Mesothelial cell of epicardium (in vitro differentiated cells): ENCODE data around the gene SLC38A11. TPM values are rescaled to one million over a fixed set of nuclear protein-coding genes. Genes with fewer than 3 reads are reported as not detected.

Experiments
- DNase-seq, 2 experiments: peaks; one replicate each; pipeline ENCODE4 v3.0.0; 2021; ENCODE audit warnings: low spot score in 2 of 2; ENCODE audit not compliant: unreplicated experiment in 2 of 2
- H3K27ac Mint-ChIP-seq: 2 replicates; pipeline ENCODE4 v1.8.0; 2021; ENCODE audit warnings: mixed read lengths
- H3K27me3 Mint-ChIP-seq: 2 replicates; pipeline ENCODE4 v1.8.0; 2021; ENCODE audit warnings: low read depth, mixed read lengths
- H3K36me3 Mint-ChIP-seq: 2 replicates; pipeline ENCODE4 v1.8.0; 2021; ENCODE audit warnings: mixed read lengths
- H3K4me1 Mint-ChIP-seq: 2 replicates; pipeline ENCODE4 v1.8.0; 2021; ENCODE audit warnings: mixed read lengths
- H3K4me3 Mint-ChIP-seq: 2 replicates; pipeline ENCODE4 v1.8.0; 2021; ENCODE audit warnings: mild to moderate bottlenecking, moderate library complexity, mixed read lengths
- H3K9me3 Mint-ChIP-seq: 2 replicates; pipeline ENCODE4 v1.8.0; 2021; ENCODE audit warnings: mixed read lengths
- CTCF ChIP-seq: fragments of 200-600 bp; sonication (generic); IDR thresholded peaks from one replicate; pipeline ENCODE4 v1.5.0; 2021; ENCODE audit warnings: antibody characterized with exemption; ENCODE audit not compliant: unreplicated experiment
- total RNA-seq: library from RNA; stranded (reverse); gene quantifications from 3 replicates; pipeline ENCODE4 v1.2.1, GENCODE V29; 2021

The SLC38A11 gene
- total RNA-seq, 1 donor from 2014 or later: 0.54 TPM

- Mint-ChIP-seq H3K36me3 (no peaks in the 10 kb centered on the region), H3K4me3 (no peak overlapping the region), H3K9me3 (no peaks in the 10 kb centered on the region), H3K27me3 (no peaks in the 10 kb centered on the region), H3K4me1 (peaks cover 59% of the 10 kb centered on the region), H3K27ac (peak overlapping the region; percentile 84)
- TF ChIP-seq CTCF: no peak
- no peak for DNase-seq
These were observed 108.0 kb downstream of the SLC38A11 start for GRCh38 chr2:164847291-164847690.

- no peaks in the 10 kb centered on the region for H3K27me3 Mint-ChIP-seq
- no peak overlapping the region for H3K4me3 Mint-ChIP-seq
- no peak for TF ChIP-seq CTCF
- no peak for DNase-seq
- H3K4me1 Mint-ChIP-seq: peaks cover 62% of the 10 kb centered on the region
- H3K27ac Mint-ChIP-seq: no peak overlapping the region
- no peaks in the 10 kb centered on the region for H3K9me3 Mint-ChIP-seq
- H3K36me3 Mint-ChIP-seq: no peaks in the 10 kb centered on the region
These were observed 109.0 kb downstream of the SLC38A11 start for GRCh38 chr2:164846276-164846675.

Other genes with a start within 250 kb of the SLC38A11 start
- 98.5 to 110 TPM (median 109 TPM) in 3 replicates for gene COBLL1, start 113.7 kb downstream of the SLC38A11 start, total RNA-seq
- gene SCN3A, start 248.5 kb upstream of the SLC38A11 start, total RNA-seq: 0.11 to 0.23 TPM (median 0.16 TPM) in 3 replicates